K562 (cell line): ENCODE data around the gene UMODL1.

Source experiments
- ARHGAP35 ChIP-seq: fragments of 450-650 bp; IDR thresholded peaks from 2 replicates; pipeline ENCODE4 v1.6.1; 2018; ENCODE audit not compliant: partially characterized antibody
- ATF3 ChIP-seq, 2 experiments: fragments of 450-650 bp in 1 of 2; sonication (generic) in 1 of 2; formaldehyde crosslinking in 1 of 2; IDR thresholded peaks in 1 of 2; conservative IDR thresholded peaks in 1 of 2; 2 replicates each; pipeline versions ENCODE4 v1.6.1 to v1.8.1; 2016 to 2023; ENCODE audit warnings: mild to moderate bottlenecking in 2 of 2, moderate library complexity in 2 of 2, inconsistent platforms in 1 of 2, missing genetic modification reagents in 1 of 2
- FOSL1 ChIP-seq: fragments of 200-800 bp; sonication (Bioruptor generic); conservative IDR thresholded peaks from 2 replicates; pipeline ENCODE4 v1.6.1; 2016; ENCODE audit warnings: missing genetic modification characterization, missing compliant biosample characterization
- FOXP1 ChIP-seq: sonication (generic); formaldehyde crosslinking; IDR thresholded peaks from 2 replicates; pipeline ENCODE4 v1.8.0; 2022; ENCODE audit warnings: mild to moderate bottlenecking, missing genetic modification reagents
- GTF2F1 ChIP-seq: IDR thresholded peaks from 2 replicates; pipeline ENCODE4 v1.6.1; 2011; ENCODE audit warnings: low read depth, low read length, improper control_type of control experiment
- LARP7 ChIP-seq: fragments of 450-650 bp; IDR thresholded peaks from 2 replicates; pipeline ENCODE4 v1.6.1; 2016
- POLR2A ChIP-seq: fragments of 450-650 bp; conservative IDR thresholded peaks from 2 replicates; pipeline ENCODE4 v1.6.1; 2016
- RREB1 ChIP-seq: fragments of 250-450 bp; sonication (Bioruptor Pico); IDR thresholded peaks from 2 replicates; pipeline ENCODE4 v1.4.0; 2020
- TCFL5 ChIP-seq: fragments of 250-450 bp; sonication (Bioruptor Pico); conservative IDR thresholded peaks from 2 replicates; pipeline ENCODE4 v1.6.1; 2021; ENCODE audit warnings: mild to moderate bottlenecking, moderate library complexity, matching md5 sums
- ZBTB2 ChIP-seq: fragments of 450-650 bp; IDR thresholded peaks from 2 replicates; pipeline ENCODE4 v1.6.1; 2016; ENCODE audit warnings: antibody characterized with exemption
- ZFP1 ChIP-seq: fragments of 450-650 bp; formaldehyde crosslinking; IDR thresholded peaks from 2 replicates; pipeline ENCODE4 v1.4.0; 2020; ENCODE audit warnings: mild to moderate bottlenecking, mixed read lengths
- ZNF274 ChIP-seq: IDR thresholded peaks from 2 replicates; pipeline ENCODE4 v1.6.1; 2011; ENCODE audit warnings: low read depth, mild to moderate bottlenecking, low read length, moderate library complexity, borderline replicate concordance

GRCh38 chr21:42147386-42148020, 76.4 kb downstream of the UMODL1 start:
- TF ChIP-seq RREB1 (CRISPR knock-in tag) (no peak), ZFP1 (CRISPR knock-in tag) (no peak), POLR2A (no peak), ARHGAP35 (no peak), ZBTB2 (no peak), ATF3 (IDR thresholded peaks at IDR 0.05) (no peak), ATF3 (CRISPR knock-in tag; conservative IDR thresholded peaks at IDR 0.05) (no peak), ZNF274 (no peak), LARP7 (no peak), TCFL5 (CRISPR knock-in tag) (no peak), GTF2F1 (no peak), FOXP1 (CRISPR knock-in tag) (no peak), FOSL1 (tag) (no peak)
